Prostate gland (tissue), 2 donors: ENCODE results near the gene GRIA4. TPM values are rescaled to one million over a fixed set of nuclear protein-coding genes. Genes with fewer than 3 reads are reported as not detected.

ENCODE experiments used
- DNase-seq: peaks from one replicate; pipeline ENCODE4 v3.0.0-alpha.2; 2019; ENCODE audit warnings: low spot score
- H3K27ac ChIP-seq, 2 donors: fragments of 200-600 bp; sonication (generic); 2 replicates each; pipeline ENCODE4 v1.5.1; 2017 to 2019
- H3K27me3 ChIP-seq: fragments of 200-600 bp; sonication (generic); replicated peaks from 2 replicates; pipeline ENCODE4 v1.5.1; 2019; ENCODE audit not compliant: insufficient read depth
- H3K36me3 ChIP-seq, 2 donors: fragments of 200-600 bp; sonication (generic); 1 replicate in 1 of 2; 2 replicates in 1 of 2; pipeline versions ENCODE4 v1.5.1 to v1.8.1; 2017 to 2019
- H3K4me1 ChIP-seq: fragments of 200-600 bp; sonication (generic); replicated peaks from 2 replicates; pipeline ENCODE4 v1.5.1; 2019
- H3K4me3 ChIP-seq, 2 donors: fragments of 200-600 bp; sonication (generic); 2 replicates each; pipeline ENCODE4 v1.5.1; 2017 to 2019
- H3K9me3 ChIP-seq: fragments of 200-600 bp; sonication (generic); 2 replicates; pipeline ENCODE4 v1.5.1; 2017
- POLR2A ChIP-seq: fragments of 450-650 bp; IDR thresholded peaks from one replicate; pipeline ENCODE4 v1.6.1; 2016; ENCODE audit warnings: antibody characterized with exemption, mild to moderate bottlenecking
- POLR2AphosphoS5 ChIP-seq: sonication (generic); formaldehyde crosslinking; IDR thresholded peaks from one replicate; pipeline ENCODE4 v1.6.1; 2017; ENCODE audit warnings: antibody characterized with exemption
- WGBS: methylation state at CpG from one replicate; pipeline ENCODE4 v1.1.5; 2018; 5-methylcytosine and 5-hydroxymethylcytosine counted together
- intact Hi-C: fragments of 100-400 bp; cut with DNase I; formaldehyde crosslinking; loops from one replicate; pipeline ENCODE4 v1.14.2; 2022
- total RNA-seq, 2 donors: library from RNA; depleted of rRNA; stranded (reverse); fragments of >200 nt; gene quantifications; one replicate each; pipeline ENCODE4 v1.1.0, GENCODE V29; 2016
- TF ChIP-seq, protein P1 (sequence below), 4 experiments: fragments of 200-600 bp in 2 of 4; fragments of 450-650 bp in 2 of 4; sonication (generic) in 2 of 4; IDR thresholded peaks; 1 replicate in 3 of 4; 2 replicates in 1 of 4; pipeline ENCODE4 v1.5.1; 2016 to 2019; ENCODE audit warnings: antibody characterized with exemption in 4 of 4, mild to moderate bottlenecking in 2 of 4, moderate library complexity in 2 of 4

Gene GRIA4
- total RNA-seq, 2 donors from 2014 or later = not detected

DNA sequence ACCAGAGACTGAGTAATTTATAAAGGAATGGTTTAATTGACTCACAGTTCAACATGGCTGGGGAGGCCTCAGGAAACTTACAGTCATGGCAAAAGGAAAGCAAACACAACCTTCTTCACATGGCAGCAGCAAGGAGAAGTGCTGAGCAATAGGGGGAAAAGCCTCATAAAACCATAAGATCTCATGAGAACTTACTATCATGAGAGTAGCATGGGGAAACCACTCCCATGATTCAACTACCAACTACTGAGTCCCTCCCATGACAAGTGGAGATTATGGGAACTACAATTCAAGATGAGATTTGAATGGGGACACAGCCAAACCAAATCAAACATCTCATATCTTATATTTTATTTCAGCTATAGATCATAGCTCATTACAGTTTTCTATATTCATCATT, 33.0 kb downstream of the GRIA4 start:
- H3K27me3 ChIP-seq = no peaks in the 10 kb centered on the region
- no peak overlapping the region for H3K4me3 ChIP-seq
- TF ChIP-seq, protein P1, sequence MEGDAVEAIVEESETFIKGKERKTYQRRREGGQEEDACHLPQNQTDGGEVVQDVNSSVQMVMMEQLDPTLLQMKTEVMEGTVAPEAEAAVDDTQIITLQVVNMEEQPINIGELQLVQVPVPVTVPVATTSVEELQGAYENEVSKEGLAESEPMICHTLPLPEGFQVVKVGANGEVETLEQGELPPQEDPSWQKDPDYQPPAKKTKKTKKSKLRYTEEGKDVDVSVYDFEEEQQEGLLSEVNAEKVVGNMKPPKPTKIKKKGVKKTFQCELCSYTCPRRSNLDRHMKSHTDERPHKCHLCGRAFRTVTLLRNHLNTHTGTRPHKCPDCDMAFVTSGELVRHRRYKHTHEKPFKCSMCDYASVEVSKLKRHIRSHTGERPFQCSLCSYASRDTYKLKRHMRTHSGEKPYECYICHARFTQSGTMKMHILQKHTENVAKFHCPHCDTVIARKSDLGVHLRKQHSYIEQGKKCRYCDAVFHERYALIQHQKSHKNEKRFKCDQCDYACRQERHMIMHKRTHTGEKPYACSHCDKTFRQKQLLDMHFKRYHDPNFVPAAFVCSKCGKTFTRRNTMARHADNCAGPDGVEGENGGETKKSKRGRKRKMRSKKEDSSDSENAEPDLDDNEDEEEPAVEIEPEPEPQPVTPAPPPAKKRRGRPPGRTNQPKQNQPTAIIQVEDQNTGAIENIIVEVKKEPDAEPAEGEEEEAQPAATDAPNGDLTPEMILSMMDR (IDR thresholded peaks at IDR 0.05) = no peak
- TF ChIP-seq POLR2A (no peak), POLR2AphosphoS5 (no peak)
- no peaks in the 10 kb centered on the region for H3K9me3 ChIP-seq
- no peaks in the 10 kb centered on the region for H3K4me1 ChIP-seq
- no peak overlapping the region for H3K27ac ChIP-seq
- no peak for DNase-seq
- H3K36me3 ChIP-seq = no peaks in the 10 kb centered on the region
- intact Hi-C loops = no loop called here

DNA sequence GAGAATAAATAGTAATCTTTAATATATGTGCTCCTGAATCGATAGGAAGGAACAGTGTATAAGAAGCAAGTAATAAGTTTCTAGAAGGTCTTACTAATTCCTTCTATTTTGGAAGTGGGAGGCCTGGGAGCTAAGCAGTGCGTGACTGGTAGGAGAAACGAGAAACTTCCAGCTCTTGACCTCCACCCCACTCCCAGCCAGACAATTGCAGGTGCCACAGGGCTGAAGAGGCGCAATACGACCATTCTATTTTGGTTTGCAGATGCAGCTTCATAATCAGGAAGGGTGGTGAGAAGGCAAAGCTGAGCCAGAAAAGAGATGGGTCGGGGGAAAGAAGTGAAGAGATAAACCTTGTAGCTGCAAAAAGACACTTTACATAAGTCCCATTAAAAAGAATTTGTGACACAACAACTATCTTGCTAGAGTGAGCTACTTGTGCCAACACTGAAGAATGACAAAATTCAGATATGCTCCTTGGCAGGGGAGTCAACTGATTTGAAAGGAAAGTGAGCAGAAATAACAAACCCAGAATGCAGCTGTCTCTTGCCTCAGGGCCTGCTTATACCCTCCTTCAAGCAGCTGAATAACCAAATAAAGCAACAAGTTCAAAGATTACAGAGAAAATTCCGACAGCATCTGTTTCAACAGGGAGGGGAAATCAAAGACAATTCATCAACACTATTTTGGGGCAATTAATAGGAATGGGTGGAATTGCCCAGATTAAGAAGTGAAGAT, 35.1 kb downstream of the GRIA4 start:
- H3K4me3 ChIP-seq = no peak overlapping the region
- TF ChIP-seq, protein P1 (IDR thresholded peaks at IDR 0.05) = no peak
- TF ChIP-seq POLR2A (no peak), POLR2AphosphoS5 (no peak)
- H3K9me3 ChIP-seq = no peaks in the 10 kb centered on the region
- intact Hi-C loops = no loop called here
- no peaks in the 10 kb centered on the region for H3K27me3 ChIP-seq
- 62% methylated on average over 7 of the region's 7 CpGs for WGBS
- H3K36me3 ChIP-seq = no peaks in the 10 kb centered on the region
- DNase-seq = no peak
- no peaks in the 10 kb centered on the region for H3K4me1 ChIP-seq
- H3K27ac ChIP-seq = no peak overlapping the region

GRCh38 chr11:105647780-105648179, 37.9 kb downstream of the GRIA4 start:
- Histone ChIP-seq H3K9me3 (no peaks in the 10 kb centered on the region), H3K27me3 (no peaks in the 10 kb centered on the region), H3K4me3 (no peak overlapping the region), H3K36me3 (no peaks in the 10 kb centered on the region), H3K27ac (no peak overlapping the region), H3K4me1 (no peaks in the 10 kb centered on the region)
- 100% methylated on average over 1 of the region's 1 CpG for WGBS
- intact Hi-C loops = no loop called here
- TF ChIP-seq, protein P1 (IDR thresholded peaks at IDR 0.05) = no peak
- TF ChIP-seq POLR2AphosphoS5 (no peak), POLR2A (no peak)
- no peak for DNase-seq

GRCh38 chr11:105648762-105649161, 38.9 kb downstream of the GRIA4 start:
- DNase-seq = no peak
- no peaks in the 10 kb centered on the region for H3K9me3 ChIP-seq
- H3K36me3 ChIP-seq = no peaks in the 10 kb centered on the region
- TF ChIP-seq, protein P1 (IDR thresholded peaks at IDR 0.05) = no peak
- no peak for TF ChIP-seq POLR2AphosphoS5
- no peak for TF ChIP-seq POLR2A
- no peak overlapping the region for H3K27ac ChIP-seq
- intact Hi-C loops = no loop called here
- no peaks in the 10 kb centered on the region for H3K4me1 ChIP-seq
- H3K27me3 ChIP-seq = no peaks in the 10 kb centered on the region
- no peak overlapping the region for H3K4me3 ChIP-seq
- 78% methylated on average over 4 of the region's 4 CpGs for WGBS

- WGBS = 81% methylated on average over 4 of the region's 4 CpGs
- no peak overlapping the region for H3K27ac ChIP-seq
- no peaks in the 10 kb centered on the region for H3K9me3 ChIP-seq
- H3K36me3 ChIP-seq = no peaks in the 10 kb centered on the region
- DNase-seq = no peak
- no peaks in the 10 kb centered on the region for H3K27me3 ChIP-seq
- H3K4me1 ChIP-seq = no peaks in the 10 kb centered on the region
- intact Hi-C loops = no loop called here
- TF ChIP-seq POLR2A = no peak
- no peak for TF ChIP-seq POLR2AphosphoS5
- TF ChIP-seq, protein P1 (IDR thresholded peaks at IDR 0.05) = no peak
- H3K4me3 ChIP-seq = no peak overlapping the region
These were observed 55.4 kb downstream of the GRIA4 start for GRCh38 chr11:105665281-105665680.
